WTC11 (cell line): ENCODE results near the gene C6orf132. TPM values are rescaled to one million over a fixed set of nuclear protein-coding genes. Genes with fewer than 3 reads are reported as not detected.

ENCODE experiments used
- ATAC-seq: fragments of 200-7000 bp; cut with Tn5 transposase; 2 replicates; pipeline ENCODE4 v1.10.0; 2021; ENCODE audit warnings: mild to moderate bottlenecking, moderate library complexity
- CTCF ChIA-PET: fragments of 300-600 bp; sonication (Branson Sonifier 250); formaldehyde crosslinking; loops from one replicate; lab custom pipeline; 2021; ENCODE audit warnings: antibody characterized with exemption; lab: Charles Lee
- POLR2A ChIA-PET: fragments of 350-600 bp; sonication (Branson Sonifier 250); formaldehyde crosslinking; loops from one replicate; lab custom pipeline; 2021; ENCODE audit warnings: antibody characterized with exemption; lab: Charles Lee
- DNase-seq: peaks from one replicate; pipeline ENCODE4 v3.0.0; 2021; ENCODE audit warnings: low spot score
- H3K27ac Mint-ChIP-seq: 2 replicates; pipeline ENCODE4 v1.8.0; 2021; ENCODE audit warnings: mixed read lengths
- H3K27me3 Mint-ChIP-seq: 2 replicates; pipeline ENCODE4 v1.8.0; 2021; ENCODE audit warnings: low read depth, mild to moderate bottlenecking, moderate library complexity, mixed read lengths
- H3K36me3 Mint-ChIP-seq: 2 replicates; pipeline ENCODE4 v1.8.0; 2021; ENCODE audit warnings: mixed read lengths
- H3K4me1 Mint-ChIP-seq: 2 replicates; pipeline ENCODE4 v1.8.0; 2022; ENCODE audit warnings: mixed read lengths
- H3K4me3 Mint-ChIP-seq: 2 replicates; pipeline ENCODE4 v1.8.0; 2021; ENCODE audit warnings: mild to moderate bottlenecking, moderate library complexity, mixed read lengths
- H3K9me3 Mint-ChIP-seq: 2 replicates; pipeline ENCODE4 v1.8.0; 2021; ENCODE audit warnings: mixed read lengths
- CBFB ChIP-seq: sonication (generic); formaldehyde crosslinking; IDR thresholded peaks from 2 replicates; pipeline ENCODE4 v1.8.1; 2022; ENCODE audit warnings: mild to moderate bottlenecking, low read depth, missing genetic modification reagents
- ELF4 ChIP-seq: sonication (generic); formaldehyde crosslinking; IDR thresholded peaks from 2 replicates; pipeline ENCODE4 v1.8.1; 2022; ENCODE audit warnings: low read depth, mild to moderate bottlenecking, moderate library complexity, missing genetic modification reagents
- GTF2I ChIP-seq: fragments of 250-450 bp; sonication (Bioruptor Pico); conservative IDR thresholded peaks from 2 replicates; pipeline ENCODE4 v1.4.0; 2021; ENCODE audit warnings: mild to moderate bottlenecking
- IRF2 ChIP-seq: sonication (generic); formaldehyde crosslinking; IDR thresholded peaks from 2 replicates; pipeline ENCODE4 v1.8.0; 2022; ENCODE audit warnings: low read depth, missing genetic modification reagents, borderline replicate concordance
- JAZF1 ChIP-seq: fragments of 250-450 bp; sonication (Bioruptor Pico); IDR thresholded peaks from 2 replicates; pipeline ENCODE4 v1.9.0; 2021; ENCODE audit warnings: moderate library complexity, mild to moderate bottlenecking, inconsistent platforms
- KAT7 ChIP-seq: sonication (generic); formaldehyde crosslinking; IDR thresholded peaks from 2 replicates; pipeline ENCODE4 v1.8.1; 2023; ENCODE audit warnings: missing genetic modification reagents, mild to moderate bottlenecking, borderline replicate concordance
- RELA ChIP-seq: sonication (generic); formaldehyde crosslinking; IDR thresholded peaks from 2 replicates; pipeline ENCODE4 v1.8.1; 2022; ENCODE audit warnings: missing genetic modification reagents, mild to moderate bottlenecking, borderline replicate concordance
- SP1 ChIP-seq: sonication (generic); formaldehyde crosslinking; conservative IDR thresholded peaks from 2 replicates; pipeline ENCODE4 v1.8.1; 2022; ENCODE audit warnings: missing genetic modification reagents
- TEAD4 ChIP-seq: sonication (generic); formaldehyde crosslinking; IDR thresholded peaks from 2 replicates; pipeline ENCODE4 v1.8.0; 2022; ENCODE audit warnings: mild to moderate bottlenecking, missing genetic modification reagents
- ZBTB21 ChIP-seq: sonication (generic); formaldehyde crosslinking; IDR thresholded peaks from 2 replicates; pipeline ENCODE4 v1.8.1; 2023; ENCODE audit warnings: mild to moderate bottlenecking, missing genetic modification reagents, borderline replicate concordance
- ZNF138 ChIP-seq: sonication (generic); formaldehyde crosslinking; conservative IDR thresholded peaks from 2 replicates; pipeline ENCODE4 v1.8.1; 2022; ENCODE audit warnings: mild to moderate bottlenecking, moderate library complexity, missing genetic modification reagents
- ZNF232 ChIP-seq: sonication (generic); formaldehyde crosslinking; IDR thresholded peaks from 2 replicates; pipeline ENCODE4 v1.8.0; 2022; ENCODE audit warnings: mild to moderate bottlenecking, missing genetic modification reagents
- ZNF263 ChIP-seq: sonication (generic); formaldehyde crosslinking; IDR thresholded peaks from 2 replicates; pipeline ENCODE4 v1.8.1; 2022; ENCODE audit warnings: low read depth, mild to moderate bottlenecking, moderate library complexity, missing genetic modification reagents
- ZNF416 ChIP-seq: fragments of 250-450 bp; sonication (Bioruptor Pico); IDR thresholded peaks from 2 replicates; pipeline ENCODE4 v1.9.0; 2021; ENCODE audit warnings: mild to moderate bottlenecking, inconsistent platforms
- ZNF671 ChIP-seq: fragments of 250-450 bp; sonication (Bioruptor Pico); IDR thresholded peaks from 2 replicates; pipeline ENCODE4 v1.8.0; 2021; ENCODE audit warnings: mild to moderate bottlenecking
- total RNA-seq: library from RNA; stranded (reverse); gene quantifications from 3 replicates; pipeline ENCODE4 v1.2.3, GENCODE V29; 2021
- TF ChIP-seq, protein P1 (sequence below): sonication (generic); formaldehyde crosslinking; IDR thresholded peaks from 2 replicates; pipeline ENCODE4 v1.8.0; 2022; ENCODE audit warnings: mild to moderate bottlenecking, missing genetic modification reagents
- TF ChIP-seq, protein P2 (sequence below): sonication (generic); formaldehyde crosslinking; IDR thresholded peaks from 2 replicates; pipeline ENCODE4 v1.8.0; 2022; ENCODE audit warnings: missing genetic modification reagents
- TF ChIP-seq, protein P3 (sequence below): sonication (generic); formaldehyde crosslinking; IDR thresholded peaks from 2 replicates; pipeline ENCODE4 v1.8.0; 2023; ENCODE audit warnings: missing genetic modification reagents
- TF ChIP-seq, protein P4 (sequence below): fragments of 250-450 bp; sonication (Bioruptor Pico); IDR thresholded peaks from 2 replicates; pipeline ENCODE4 v1.9.0; 2021; ENCODE audit warnings: moderate library complexity, mild to moderate bottlenecking, inconsistent platforms, borderline replicate concordance
- TF ChIP-seq, protein P5 (sequence below): sonication (generic); formaldehyde crosslinking; IDR thresholded peaks from 2 replicates; pipeline ENCODE4 v1.8.1; 2023; ENCODE audit warnings: mild to moderate bottlenecking, moderate library complexity, missing genetic modification reagents

C6orf132 gene
- total RNA-seq, 1 experiment from 2014 or later = 52.6 TPM

DNA sequence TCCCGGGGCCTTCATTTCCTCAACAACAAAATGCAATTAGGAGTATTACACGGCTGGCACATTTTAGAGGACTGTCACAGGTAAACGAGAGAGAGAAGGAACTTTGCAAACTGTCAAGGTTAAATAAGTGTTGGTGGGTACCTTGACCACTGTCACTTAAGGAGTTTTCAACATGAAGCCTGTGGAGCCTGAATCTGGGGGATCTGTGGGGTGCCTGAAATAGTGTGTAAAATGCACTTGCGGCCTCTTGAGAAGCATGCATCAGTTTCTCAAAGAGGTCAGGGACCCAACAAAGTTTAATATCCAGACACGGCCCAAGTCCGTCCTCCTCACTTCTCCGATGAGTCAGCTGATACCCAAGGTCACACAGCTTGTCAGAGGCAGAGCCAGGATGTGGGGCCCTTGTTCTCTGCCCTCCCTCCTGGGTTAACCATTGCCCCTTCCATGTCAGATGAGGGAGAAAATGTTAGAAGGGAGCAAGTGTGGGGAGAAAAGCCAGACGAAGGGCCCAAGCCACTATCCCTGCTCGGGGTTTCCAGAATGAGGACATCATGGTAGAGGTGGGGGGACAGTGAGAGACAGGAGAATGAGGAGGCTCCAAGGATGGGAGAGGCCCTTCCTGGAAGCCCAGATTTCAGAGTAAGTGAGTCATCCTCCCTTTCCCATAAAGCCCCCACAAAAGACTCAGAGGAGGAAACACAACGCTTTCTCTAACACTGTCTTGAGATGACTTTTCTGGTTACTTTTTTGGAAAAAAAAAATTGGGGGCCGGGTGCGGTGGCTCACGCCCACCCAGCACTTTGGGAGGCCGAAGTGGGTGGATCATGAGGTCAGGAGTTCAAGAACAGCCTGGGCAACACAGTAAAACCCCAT lies 42.2 kb downstream of the C6orf132 start (continued):
- no peak for TF ChIP-seq RELA
- TF ChIP-seq CBFB (CRISPR knock-in tag) = no peak

DNA sequence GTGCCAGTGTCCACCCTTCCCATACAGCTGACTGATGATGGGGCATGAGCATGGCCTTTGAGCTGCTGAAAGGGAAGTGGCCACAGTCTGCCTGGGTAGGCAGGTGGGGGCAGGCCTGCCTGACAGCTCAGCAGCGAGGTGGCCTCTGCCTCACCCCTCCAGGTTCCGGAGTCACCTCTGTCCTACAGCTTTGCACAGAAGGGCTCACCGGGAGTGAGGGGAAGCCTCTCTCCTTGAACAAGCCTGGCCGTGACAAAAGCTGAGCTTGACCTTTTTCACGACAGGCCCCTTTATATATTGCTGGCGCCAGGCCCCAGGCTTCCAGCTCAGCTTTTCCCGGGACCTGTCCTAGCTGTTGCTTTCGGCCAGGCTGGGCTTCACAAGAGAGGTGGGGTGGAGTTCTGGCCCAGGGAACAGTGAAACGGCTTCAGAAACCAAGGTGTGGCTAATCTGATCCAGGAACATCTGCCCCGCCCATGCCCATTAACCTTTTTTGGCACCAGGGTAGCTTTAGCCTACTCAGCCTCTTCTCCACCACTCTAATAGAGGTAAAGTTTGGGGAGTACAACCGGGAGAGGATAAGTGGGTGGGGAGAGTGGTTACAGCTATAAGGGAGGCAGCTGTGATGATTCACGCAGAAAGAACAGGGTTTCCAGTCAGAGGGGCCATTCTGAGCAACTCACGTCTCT lies 42.9 kb downstream of the C6orf132 start:
- CTCF ChIA-PET = interaction anchor here (1.1 to 2.4 kb wide), 7 partner anchors 13 to 76 kb away, joined by 3 to 9 read pairs (median 3); no protein-coding TSS in a partner anchor
- peaks cover 33% of the 10 kb centered on the region for H3K4me1 Mint-ChIP-seq
- no peak for DNase-seq

DNA sequence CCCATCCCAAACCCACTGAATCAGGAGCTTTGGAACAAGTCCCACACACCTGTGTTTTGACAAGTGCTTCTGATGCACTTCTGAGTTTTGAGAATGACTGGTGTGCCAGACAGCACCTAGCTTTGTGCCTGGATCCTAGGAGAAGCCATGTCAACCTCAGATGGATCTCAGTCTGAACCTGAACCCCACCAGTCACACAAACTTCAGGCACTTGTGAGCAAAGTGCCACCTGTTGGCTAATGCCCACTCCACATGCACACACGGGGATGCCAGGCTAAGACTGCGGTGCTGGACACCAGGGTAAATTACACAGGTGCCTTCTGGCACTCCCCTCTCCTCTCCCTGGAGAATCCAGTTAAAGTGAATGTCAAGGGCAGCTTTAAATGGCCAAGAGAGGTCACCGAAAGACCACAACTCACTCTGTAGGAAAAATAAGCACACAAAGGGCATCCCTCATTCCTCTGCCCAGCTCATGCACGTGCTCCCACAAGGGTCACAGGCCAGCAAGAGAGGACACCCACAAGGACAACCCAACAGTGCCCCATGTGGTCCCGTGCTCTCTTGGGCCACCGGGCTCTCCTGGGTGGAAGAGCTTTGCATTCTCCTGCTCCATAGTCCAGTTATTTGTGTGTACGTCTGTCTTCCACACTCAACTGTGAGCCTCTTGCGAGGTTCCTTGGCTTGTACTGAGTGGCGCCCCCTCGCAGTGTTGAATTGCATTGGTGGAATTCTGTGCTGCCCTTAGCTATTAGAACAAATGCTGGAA lies 46.5 kb downstream of the C6orf132 start:
- Mint-ChIP-seq H3K4me3 (no peak overlapping the region), H3K4me1 (peaks cover 33% of the 10 kb centered on the region), H3K27ac (no peak overlapping the region), H3K36me3 (no peaks in the 10 kb centered on the region), H3K9me3 (no peaks in the 10 kb centered on the region), H3K27me3 (peaks cover 82% of the 10 kb centered on the region)
- ATAC-seq (peak; percentile 24), DNase-seq (peak; percentile 42)
- ChIA-PET POLR2A (interaction anchor here (0.5 to 1.3 kb wide), 3 partner anchors 9 to 99 kb away, joined by 3 to 4 read pairs (median 3); no protein-coding TSS in a partner anchor), CTCF (interaction anchor here (0.5 to 12.3 kb wide), 30 partner anchors 9 to 468 kb away, joined by 3 to 127 read pairs (median 4); partner anchors contain the start of genes GUCA1B, TAF8 and UBR2)
- TF ChIP-seq JAZF1 (CRISPR knock-in tag) = no peak
- TF ChIP-seq, protein P1, sequence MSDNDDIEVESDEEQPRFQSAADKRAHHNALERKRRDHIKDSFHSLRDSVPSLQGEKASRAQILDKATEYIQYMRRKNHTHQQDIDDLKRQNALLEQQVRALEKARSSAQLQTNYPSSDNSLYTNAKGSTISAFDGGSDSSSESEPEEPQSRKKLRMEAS (CRISPR knock-in tag) = peak; percentile 46; the same call in 1 of the 2 replicates
- TF ChIP-seq TEAD4 (CRISPR knock-in tag) = no peak
- 0 out of 2 replicates have a peak, but pooled peaks have one; percentile 29 for TF ChIP-seq ZNF263 (CRISPR knock-in tag)

More for the DNA sequence above, 42.9 kb downstream of the C6orf132 start:
- POLR2A ChIA-PET = interaction anchor here (0.5 kb wide), 1 partner anchor 73 kb away, joined by 4 read pairs; no protein-coding TSS in a partner anchor
- Mint-ChIP-seq H3K4me3 (no peak overlapping the region), H3K27ac (no peak overlapping the region), H3K27me3 (peaks cover 54% of the 10 kb centered on the region), H3K9me3 (no peaks in the 10 kb centered on the region), H3K36me3 (peaks cover 16% of the 10 kb centered on the region)
- TF ChIP-seq, protein P2, sequence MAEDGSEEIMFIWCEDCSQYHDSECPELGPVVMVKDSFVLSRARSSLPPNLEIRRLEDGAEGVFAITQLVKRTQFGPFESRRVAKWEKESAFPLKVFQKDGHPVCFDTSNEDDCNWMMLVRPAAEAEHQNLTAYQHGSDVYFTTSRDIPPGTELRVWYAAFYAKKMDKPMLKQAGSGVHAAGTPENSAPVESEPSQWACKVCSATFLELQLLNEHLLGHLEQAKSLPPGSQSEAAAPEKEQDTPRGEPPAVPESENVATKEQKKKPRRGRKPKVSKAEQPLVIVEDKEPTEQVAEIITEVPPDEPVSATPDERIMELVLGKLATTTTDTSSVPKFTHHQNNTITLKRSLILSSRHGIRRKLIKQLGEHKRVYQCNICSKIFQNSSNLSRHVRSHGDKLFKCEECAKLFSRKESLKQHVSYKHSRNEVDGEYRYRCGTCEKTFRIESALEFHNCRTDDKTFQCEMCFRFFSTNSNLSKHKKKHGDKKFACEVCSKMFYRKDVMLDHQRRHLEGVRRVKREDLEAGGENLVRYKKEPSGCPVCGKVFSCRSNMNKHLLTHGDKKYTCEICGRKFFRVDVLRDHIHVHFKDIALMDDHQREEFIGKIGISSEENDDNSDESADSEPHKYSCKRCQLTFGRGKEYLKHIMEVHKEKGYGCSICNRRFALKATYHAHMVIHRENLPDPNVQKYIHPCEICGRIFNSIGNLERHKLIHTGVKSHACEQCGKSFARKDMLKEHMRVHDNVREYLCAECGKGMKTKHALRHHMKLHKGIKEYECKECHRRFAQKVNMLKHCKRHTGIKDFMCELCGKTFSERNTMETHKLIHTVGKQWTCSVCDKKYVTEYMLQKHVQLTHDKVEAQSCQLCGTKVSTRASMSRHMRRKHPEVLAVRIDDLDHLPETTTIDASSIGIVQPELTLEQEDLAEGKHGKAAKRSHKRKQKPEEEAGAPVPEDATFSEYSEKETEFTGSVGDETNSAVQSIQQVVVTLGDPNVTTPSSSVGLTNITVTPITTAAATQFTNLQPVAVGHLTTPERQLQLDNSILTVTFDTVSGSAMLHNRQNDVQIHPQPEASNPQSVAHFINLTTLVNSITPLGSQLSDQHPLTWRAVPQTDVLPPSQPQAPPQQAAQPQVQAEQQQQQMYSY (CRISPR knock-in tag) = peak; percentile 60; the same call in 1 of the 2 replicates
- TF ChIP-seq, protein P3, sequence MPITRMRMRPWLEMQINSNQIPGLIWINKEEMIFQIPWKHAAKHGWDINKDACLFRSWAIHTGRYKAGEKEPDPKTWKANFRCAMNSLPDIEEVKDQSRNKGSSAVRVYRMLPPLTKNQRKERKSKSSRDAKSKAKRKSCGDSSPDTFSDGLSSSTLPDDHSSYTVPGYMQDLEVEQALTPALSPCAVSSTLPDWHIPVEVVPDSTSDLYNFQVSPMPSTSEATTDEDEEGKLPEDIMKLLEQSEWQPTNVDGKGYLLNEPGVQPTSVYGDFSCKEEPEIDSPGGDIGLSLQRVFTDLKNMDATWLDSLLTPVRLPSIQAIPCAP (CRISPR knock-in tag) = no peak
- no peak for TF ChIP-seq ZNF671 (CRISPR knock-in tag)
- no peak for TF ChIP-seq ZNF138 (CRISPR knock-in tag)
- TF ChIP-seq ZBTB21 = no peak
- peak; percentile 7; the same call in 1 of the 2 replicates for ATAC-seq

DNA sequence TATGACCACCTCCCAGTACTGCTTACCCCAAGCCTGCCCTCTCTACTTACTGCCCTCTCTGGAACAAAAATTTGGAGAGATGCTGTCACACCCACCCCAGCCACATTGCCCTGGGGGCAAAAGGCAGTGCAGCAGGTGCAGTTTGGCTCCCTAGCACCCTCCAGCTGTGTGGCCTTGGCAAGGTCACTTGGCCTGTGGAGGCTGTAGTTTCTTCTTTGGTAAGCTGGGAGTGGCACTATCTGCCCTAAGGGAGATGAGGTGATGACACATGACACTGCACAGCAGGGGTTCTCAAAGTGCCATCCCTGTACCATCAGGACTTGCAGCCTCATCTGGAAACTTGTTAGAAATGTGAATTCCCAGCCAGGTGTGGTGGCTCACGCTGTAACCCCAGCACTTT lies 47.3 kb downstream of the C6orf132 start:
- CTCF ChIA-PET = interaction anchor here (0.9 to 12.3 kb wide), 13 partner anchors 9 to 469 kb away, joined by 3 to 127 read pairs (median 6); partner anchors contain the start of genes GUCA1B, TAF8 and UBR2
- Mint-ChIP-seq H3K4me3 (no peak overlapping the region), H3K9me3 (no peaks in the 10 kb centered on the region), H3K4me1 (peaks cover 31% of the 10 kb centered on the region), H3K27me3 (peaks cover 90% of the 10 kb centered on the region), H3K27ac (no peak overlapping the region), H3K36me3 (no peaks in the 10 kb centered on the region)
- DNase-seq (no peak), ATAC-seq (no peak)
- POLR2A ChIA-PET = no interaction called here
- TF ChIP-seq ELF4 (CRISPR knock-in tag) (no peak), KAT7 (CRISPR knock-in tag) (no peak), IRF2 (CRISPR knock-in tag) (no peak), ZNF232 (CRISPR knock-in tag) (no peak), SP1 (CRISPR knock-in tag) (no peak), GTF2I (CRISPR knock-in tag) (no peak), ZNF416 (CRISPR knock-in tag) (no peak)
- TF ChIP-seq, protein P4, sequence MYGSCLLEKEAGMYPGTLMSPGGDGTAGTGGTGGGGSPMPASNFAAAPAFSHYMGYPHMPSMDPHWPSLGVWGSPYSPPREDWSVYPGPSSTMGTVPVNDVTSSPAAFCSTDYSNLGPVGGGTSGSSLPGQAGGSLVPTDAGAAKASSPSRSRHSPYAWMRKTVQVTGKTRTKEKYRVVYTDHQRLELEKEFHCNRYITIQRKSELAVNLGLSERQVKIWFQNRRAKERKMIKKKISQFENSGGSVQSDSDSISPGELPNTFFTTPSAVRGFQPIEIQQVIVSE (CRISPR knock-in tag) = no peak
- TF ChIP-seq, protein P5, sequence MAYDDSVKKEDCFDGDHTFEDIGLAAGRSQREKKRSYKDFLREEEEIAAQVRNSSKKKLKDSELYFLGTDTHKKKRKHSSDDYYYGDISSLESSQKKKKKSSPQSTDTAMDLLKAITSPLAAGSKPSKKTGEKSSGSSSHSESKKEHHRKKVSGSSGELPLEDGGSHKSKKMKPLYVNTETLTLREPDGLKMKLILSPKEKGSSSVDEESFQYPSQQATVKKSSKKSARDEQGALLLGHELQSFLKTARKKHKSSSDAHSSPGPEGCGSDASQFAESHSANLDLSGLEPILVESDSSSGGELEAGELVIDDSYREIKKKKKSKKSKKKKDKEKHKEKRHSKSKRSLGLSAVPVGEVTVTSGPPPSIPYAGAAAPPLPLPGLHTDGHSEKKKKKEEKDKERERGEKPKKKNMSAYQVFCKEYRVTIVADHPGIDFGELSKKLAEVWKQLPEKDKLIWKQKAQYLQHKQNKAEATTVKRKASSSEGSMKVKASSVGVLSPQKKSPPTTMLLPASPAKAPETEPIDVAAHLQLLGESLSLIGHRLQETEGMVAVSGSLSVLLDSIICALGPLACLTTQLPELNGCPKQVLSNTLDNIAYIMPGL (CRISPR knock-in tag) = no peak
